OCI-LY7 (cell line): ENCODE results near the gene MT1H.

Experiments
- CTCF ChIP-seq: fragments of 200-600 bp; sonication (generic); conservative IDR thresholded peaks from 2 replicates; pipeline ENCODE4 v1.5.1; 2014; ENCODE audit warnings: mild to moderate bottlenecking, antibody characterized with exemption, low read length, moderate library complexity, mixed read lengths
- EZH2phosphoT487 ChIP-seq: fragments of 200-600 bp; sonication (generic); IDR thresholded peaks from 2 replicates; pipeline ENCODE4 v1.6.1; 2018; ENCODE audit warnings: low read depth, borderline replicate concordance, mild to moderate bottlenecking, mixed run types, antibody characterized with exemption, low read length, moderate library complexity, mixed read lengths

DNA sequence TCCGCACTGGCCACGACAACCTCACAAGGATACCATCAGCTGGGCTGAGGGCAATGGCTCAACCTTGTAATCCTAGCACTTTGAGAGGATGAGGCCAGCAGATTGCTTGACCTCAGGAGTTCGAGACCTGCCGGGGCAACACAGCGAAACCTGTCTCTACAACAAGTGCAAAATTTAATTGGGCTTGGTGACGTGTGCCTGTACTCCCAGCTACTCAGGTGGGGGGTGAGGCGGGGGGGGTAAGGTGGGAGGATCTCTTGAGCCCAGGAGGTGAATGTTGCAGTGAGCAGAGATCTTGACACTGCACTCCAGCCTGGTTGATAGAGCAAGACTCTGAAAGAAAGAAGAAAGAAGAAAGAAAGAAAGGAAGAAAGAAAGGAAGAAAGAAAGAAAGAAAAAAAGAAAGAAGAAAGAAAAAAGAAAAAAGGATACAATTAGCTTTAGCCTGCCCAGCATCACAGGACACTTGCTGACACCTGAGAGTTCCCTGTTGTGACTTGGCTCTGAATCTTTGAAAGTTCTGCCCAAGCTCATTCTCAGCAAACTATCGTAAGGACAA is 49.2 kb upstream of the MT1H start:
- TF ChIP-seq CTCF (no peak), EZH2phosphoT487 (no peak)
